Neural progenitor cell (in vitro differentiated cells): Measurements from ENCODE around the gene NUDT4B.
"Not testable (repeated sequence)": the region's sequence is repeated elsewhere in the genome, so short reads cannot be mapped to it uniquely, and the experiment has no call there.

Source experiments
- CTCF ChIP-seq: fragments of 200-600 bp; sonication (generic); IDR thresholded peaks from 2 replicates; pipeline ENCODE4 v1.5.1; 2017; ENCODE audit warnings: antibody characterized with exemption, mild to moderate bottlenecking
- EZH2 ChIP-seq: fragments of 200-600 bp; sonication (generic); IDR thresholded peaks from 2 replicates; pipeline ENCODE4 v1.6.1; 2017; ENCODE audit warnings: antibody characterized with exemption, mild to moderate bottlenecking, moderate library complexity
- EZH2phosphoT487 ChIP-seq: fragments of 200-600 bp; sonication (generic); IDR thresholded peaks from 2 replicates; pipeline ENCODE4 v1.6.1; 2017; ENCODE audit warnings: antibody characterized with exemption

- not testable (repeated sequence) for TF ChIP-seq CTCF, EZH2phosphoT487, EZH2
Measured at GRCh38 chr1:148720918-148721317, 27.7 kb upstream of the NUDT4B start.
